ENCODE results near the gene KCNS3. TPM values are rescaled to one million over a fixed set of nuclear protein-coding genes. Genes with fewer than 3 reads are reported as not detected.

KCNS3 gene
- 10 to 100 TPM in 4 of 12 donors, 1 to 10 TPM in 7, not detected in 1; 4.9 to 22.9 (median 7.2) TPM for polyA plus RNA-seq (ENCODE audit: insufficient read length in 12 of 12)
- long read RNA-seq, donor 1, transcript KCNS3-201 (3 exons, 2,333 nt) = major isoform, 8 of 9 reads
- long read RNA-seq, donor 1, partial matches to known transcripts = 0 of 9 reads
- long read RNA-seq, donor 1, other reads (novel, unspliced or antisense) = 0 of 9 reads
- long read RNA-seq, donor 2 = 0 reads
- long read RNA-seq, donor 3 = 0 reads
- long read RNA-seq, donor 4 = 0 reads
- long read RNA-seq, donor 5, partial matches to known transcripts = 0 of 2 reads
- long read RNA-seq, donor 5, other reads (novel, unspliced or antisense) = 0 of 2 reads
- long read RNA-seq, donor 6, partial matches to known transcripts = 0 of 5 reads
- long read RNA-seq, donor 6, other reads (novel, unspliced or antisense) = 0 of 5 reads
- long read RNA-seq, donor 7, partial matches to known transcripts = 0 of 1 reads
- long read RNA-seq, donor 7, other reads (novel, unspliced or antisense) = 0 of 1 reads
- long read RNA-seq, donor 8, partial matches to known transcripts = 0 of 3 reads
- long read RNA-seq, donor 8, other reads (novel, unspliced or antisense) = 0 of 3 reads
- long read RNA-seq, donor 9, partial matches to known transcripts = 0 of 3 reads
- long read RNA-seq, donor 9, other reads (novel, unspliced or antisense) = 0 of 3 reads
- long read RNA-seq, donor 10, partial matches to known transcripts = 0 of 2 reads
- long read RNA-seq, donor 10, other reads (novel, unspliced or antisense) = 0 of 2 reads
- long read RNA-seq, donor 11, transcript KCNS3-201 (3 exons, 2,333 nt) = major isoform, 5 of 6 reads
- long read RNA-seq, donor 11, partial matches to known transcripts = 0 of 6 reads
- long read RNA-seq, donor 11, other reads (novel, unspliced or antisense) = 0 of 6 reads

GRCh38 chr2:17878281-17879136 lies at the start of gene KCNS3:
TSS of gene KCNS3 (plus strand) at chr2:17878667. CDS start at chr2:17931009, 52,342 bp downstream.
- no peak for DNase-seq

GRCh38 chr2:17830053-17831034 lies 48.1 kb upstream of the KCNS3 start:
- DNase-seq = peak; percentile 77

- no peak for DNase-seq
These were observed 43.0 kb upstream of the KCNS3 start for GRCh38 chr2:17835516-17835915.

- DNase-seq = no peak
These were observed 38.5 kb upstream of the KCNS3 start for GRCh38 chr2:17839959-17840358.

GRCh38 chr2:17843457-17843856 lies 35.0 kb upstream of the KCNS3 start:
- DNase-seq = no peak

GRCh38 chr2:17845806-17846205 lies 32.7 kb upstream of the KCNS3 start:
- no peak for DNase-seq

GRCh38 chr2:17846676-17847075 lies 31.8 kb upstream of the KCNS3 start:
- no peak for DNase-seq

GRCh38 chr2:17847236-17847635 lies 31.2 kb upstream of the KCNS3 start:
- no peak for DNase-seq

GRCh38 chr2:17849275-17849674 lies 29.2 kb upstream of the KCNS3 start:
- DNase-seq = peak; percentile 33

- DNase-seq = no peak
These were observed 28.3 kb upstream of the KCNS3 start for GRCh38 chr2:17850151-17850550.

- DNase-seq = peak; percentile 49
These were observed 26.5 kb upstream of the KCNS3 start for GRCh38 chr2:17851731-17852585.

- DNase-seq = no peak
These were observed 24.7 kb upstream of the KCNS3 start for GRCh38 chr2:17853799-17854198.

- no peak for DNase-seq
These were observed 21.4 kb upstream of the KCNS3 start for GRCh38 chr2:17857021-17857420.

- no peak for DNase-seq
These were observed 20.4 kb upstream of the KCNS3 start for GRCh38 chr2:17858064-17858463.

GRCh38 chr2:17863539-17863938 lies 14.9 kb upstream of the KCNS3 start:
- DNase-seq = no peak

GRCh38 chr2:17864676-17865075 lies 13.8 kb upstream of the KCNS3 start:
- DNase-seq = no peak

GRCh38 chr2:17867133-17867532 lies 11.3 kb upstream of the KCNS3 start:
- no peak for DNase-seq

GRCh38 chr2:17869128-17869527 lies 9.3 kb upstream of the KCNS3 start:
- no peak for DNase-seq

GRCh38 chr2:17871639-17872038 lies 6.8 kb upstream of the KCNS3 start:
- no peak for DNase-seq

GRCh38 chr2:17873021-17873420 lies 5.4 kb upstream of the KCNS3 start:
- no peak for DNase-seq

Measured in muscle of arm (tissue), 14 donors.